Body of pancreas (tissue), 4 donors: ENCODE measurements around the gene ARHGEF28.

Experiments
- POLR2A ChIP-seq, 3 donors: fragments of 450-650 bp; IDR thresholded peaks; one replicate each; pipeline ENCODE4 v1.6.1; 2016; ENCODE audit warnings: antibody characterized with exemption in 3 of 3, mild to moderate bottlenecking in 2 of 3
- TF ChIP-seq, protein P1 (sequence below), 7 experiments: fragments of 450-650 bp in 4 of 7; fragments of 200-600 bp in 3 of 7; sonication (generic) in 3 of 7; IDR thresholded peaks; one replicate each; pipeline ENCODE4 v1.5.1; 2016 to 2019; ENCODE audit warnings: antibody characterized with exemption in 7 of 7

DNA sequence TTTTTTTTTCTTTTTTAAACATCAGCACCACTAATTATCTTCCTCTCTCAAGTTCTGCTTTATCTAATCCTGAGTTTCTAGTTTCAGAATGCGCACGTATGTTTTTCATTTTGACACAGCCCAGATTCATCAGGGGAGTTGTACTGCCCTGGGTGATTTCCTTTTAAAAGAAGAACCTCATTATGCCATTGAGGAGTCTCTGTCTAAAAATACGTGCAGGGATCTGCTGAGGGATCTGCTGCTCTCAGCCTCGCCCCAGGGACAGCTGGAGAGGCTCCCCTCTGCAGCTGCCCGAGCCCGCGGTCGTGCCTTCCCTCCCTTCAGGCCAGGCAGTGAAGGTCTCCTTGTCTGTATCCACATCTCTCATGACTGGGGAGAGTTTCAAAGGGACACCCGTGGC is 273.1 kb downstream of the ARHGEF28 start:
- TF ChIP-seq, protein P1, sequence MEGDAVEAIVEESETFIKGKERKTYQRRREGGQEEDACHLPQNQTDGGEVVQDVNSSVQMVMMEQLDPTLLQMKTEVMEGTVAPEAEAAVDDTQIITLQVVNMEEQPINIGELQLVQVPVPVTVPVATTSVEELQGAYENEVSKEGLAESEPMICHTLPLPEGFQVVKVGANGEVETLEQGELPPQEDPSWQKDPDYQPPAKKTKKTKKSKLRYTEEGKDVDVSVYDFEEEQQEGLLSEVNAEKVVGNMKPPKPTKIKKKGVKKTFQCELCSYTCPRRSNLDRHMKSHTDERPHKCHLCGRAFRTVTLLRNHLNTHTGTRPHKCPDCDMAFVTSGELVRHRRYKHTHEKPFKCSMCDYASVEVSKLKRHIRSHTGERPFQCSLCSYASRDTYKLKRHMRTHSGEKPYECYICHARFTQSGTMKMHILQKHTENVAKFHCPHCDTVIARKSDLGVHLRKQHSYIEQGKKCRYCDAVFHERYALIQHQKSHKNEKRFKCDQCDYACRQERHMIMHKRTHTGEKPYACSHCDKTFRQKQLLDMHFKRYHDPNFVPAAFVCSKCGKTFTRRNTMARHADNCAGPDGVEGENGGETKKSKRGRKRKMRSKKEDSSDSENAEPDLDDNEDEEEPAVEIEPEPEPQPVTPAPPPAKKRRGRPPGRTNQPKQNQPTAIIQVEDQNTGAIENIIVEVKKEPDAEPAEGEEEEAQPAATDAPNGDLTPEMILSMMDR (IDR thresholded peaks at IDR 0.05), result no peak
- TF ChIP-seq POLR2A (IDR thresholded peaks at IDR 0.05), result no peak
